Neuron (in vitro differentiated cells): ENCODE results near the gene GSTA1.
"Not testable (repeated sequence)": the region's sequence is repeated elsewhere in the genome, so short reads cannot be mapped to it uniquely, and the experiment has no call there.

Experiments used
- H2AFZ ChIP-seq: one replicate; pipeline ENCODE4 v1.6.1; 2013; ENCODE audit warnings: low read depth, mild to moderate bottlenecking, inconsistent platforms, low read length, moderate library complexity
- H3K27me3 ChIP-seq: one replicate; pipeline ENCODE4 v1.6.1; 2013; ENCODE audit warnings: low read length; ENCODE audit not compliant: insufficient read depth
- H3K36me3 ChIP-seq: one replicate; pipeline ENCODE4 v1.6.1; 2013; ENCODE audit warnings: low read length; ENCODE audit not compliant: insufficient read depth
- H3K4me1 ChIP-seq: one replicate; pipeline ENCODE4 v1.6.1; 2013; ENCODE audit warnings: low read length; ENCODE audit not compliant: insufficient read depth
- H3K4me3 ChIP-seq: 2 replicates; pipeline ENCODE4 v1.5.1; 2013; ENCODE audit warnings: mild to moderate bottlenecking, low read length, moderate library complexity
- H3K9me3 ChIP-seq: one replicate; pipeline ENCODE4 v1.6.1; 2013; ENCODE audit warnings: low read length

The GSTA1 gene

DNA sequence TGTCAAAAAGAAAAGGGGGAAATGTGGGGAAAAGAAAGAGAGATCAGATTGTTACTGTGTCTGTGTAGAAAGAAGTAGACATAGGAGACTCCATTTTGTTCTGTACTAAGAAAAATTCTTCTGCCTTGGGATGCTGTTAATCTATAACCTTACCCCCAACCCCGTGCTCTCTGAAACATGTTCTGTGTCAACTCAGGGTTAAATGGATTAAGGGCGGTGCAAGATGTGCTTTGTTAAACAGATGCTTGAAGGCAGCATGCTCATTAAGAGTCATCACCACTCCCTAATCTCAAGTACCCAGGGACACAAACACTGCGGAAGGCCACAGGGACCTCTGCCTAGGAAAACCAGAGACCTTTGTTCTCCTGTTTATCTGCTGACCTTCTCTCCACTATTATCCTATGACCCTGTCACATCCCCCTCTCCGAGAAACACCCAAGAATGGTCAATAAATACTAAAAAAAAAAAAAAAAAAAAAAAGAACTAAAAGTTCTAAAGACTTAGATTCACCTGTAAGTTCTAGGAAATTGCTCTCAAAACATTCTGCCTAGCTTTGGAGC, 22.4 kb upstream of the GSTA1 start:
- not testable (repeated sequence) for H3K36me3 ChIP-seq, H3K27me3 ChIP-seq, H3K4me3 ChIP-seq, H3K9me3 ChIP-seq, H3K4me1 ChIP-seq, H2AFZ ChIP-seq

DNA sequence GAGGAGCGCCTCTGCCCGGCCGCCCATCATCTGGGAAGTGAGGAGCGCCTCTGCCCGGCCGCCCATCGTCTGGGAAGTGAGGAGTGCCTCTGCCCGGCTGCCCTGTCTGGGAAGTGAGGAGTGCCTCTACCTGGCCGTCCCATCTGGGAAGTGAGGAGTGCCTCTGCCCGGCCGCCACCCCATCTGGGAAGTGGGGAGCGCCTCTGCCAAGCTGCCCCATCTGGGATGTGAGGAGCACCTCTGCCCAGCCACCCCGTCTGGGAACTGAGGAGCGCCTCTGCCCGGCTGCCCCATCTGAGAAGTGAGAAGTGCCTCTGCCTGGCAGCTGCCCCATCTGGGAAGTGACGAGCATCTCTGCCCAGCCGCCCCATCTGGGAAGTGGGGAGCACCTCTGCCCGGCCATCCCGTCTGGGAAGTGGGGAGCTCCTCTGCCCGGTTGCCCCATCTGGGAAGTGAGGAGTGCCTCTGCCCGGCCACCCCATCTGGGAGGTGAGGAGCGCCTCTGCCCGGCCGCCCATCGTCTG, 21.7 kb upstream of the GSTA1 start:
- not testable (repeated sequence) for H2AFZ ChIP-seq, H3K4me3 ChIP-seq, H3K27me3 ChIP-seq, H3K9me3 ChIP-seq, H3K36me3 ChIP-seq, H3K4me1 ChIP-seq

DNA sequence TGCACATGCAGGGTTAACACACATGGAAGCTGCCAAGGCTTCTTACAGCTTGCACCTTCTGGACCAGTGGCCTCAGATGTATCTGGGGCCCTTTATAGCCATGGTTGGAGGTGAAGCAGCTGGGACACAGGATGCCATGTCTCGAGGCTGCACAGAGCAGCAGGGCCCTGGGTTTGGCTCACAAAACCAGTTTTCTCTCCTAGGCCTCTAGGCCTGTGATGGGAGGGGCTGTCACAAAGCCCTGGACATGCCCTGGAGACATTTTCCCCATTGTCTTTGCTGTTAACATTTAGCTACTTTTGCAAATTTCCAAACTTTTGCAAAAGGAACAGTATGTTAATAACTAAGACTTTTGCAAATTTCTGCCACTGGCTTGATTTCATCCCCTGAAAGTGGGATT, 18.2 kb upstream of the GSTA1 start:
- Histone ChIP-seq H3K4me1 (no peaks in the 10 kb centered on the region), H3K27me3 (no peaks in the 10 kb centered on the region), H3K4me3 (no peak overlapping the region), H3K9me3 (no peaks in the 10 kb centered on the region), H3K36me3 (no peaks in the 10 kb centered on the region), H2AFZ (no peak overlapping the region)

DNA sequence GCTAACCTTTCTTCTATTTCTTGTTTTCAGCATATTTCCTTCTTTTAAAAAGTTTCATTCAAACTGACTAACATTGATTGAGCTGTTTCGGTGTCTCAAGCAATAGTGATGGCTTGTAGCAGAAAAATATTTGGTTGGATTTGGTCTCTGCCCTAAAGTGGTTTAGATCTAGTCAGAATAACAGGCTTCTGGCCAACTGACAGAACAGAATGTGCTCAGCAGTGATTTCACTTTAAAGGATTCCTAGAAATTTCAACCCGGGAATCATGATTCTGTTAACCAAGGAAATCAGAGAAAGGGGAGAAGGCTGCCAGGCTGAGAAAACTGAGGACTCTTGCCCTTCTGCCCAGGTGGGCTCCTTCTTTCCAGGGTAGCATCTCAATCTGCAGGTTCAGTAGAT, 16.6 kb upstream of the GSTA1 start:
- Histone ChIP-seq H3K9me3 (no peaks in the 10 kb centered on the region), H3K27me3 (no peaks in the 10 kb centered on the region), H3K4me1 (no peaks in the 10 kb centered on the region), H3K36me3 (no peaks in the 10 kb centered on the region), H3K4me3 (no peak overlapping the region), H2AFZ (no peak overlapping the region)

DNA sequence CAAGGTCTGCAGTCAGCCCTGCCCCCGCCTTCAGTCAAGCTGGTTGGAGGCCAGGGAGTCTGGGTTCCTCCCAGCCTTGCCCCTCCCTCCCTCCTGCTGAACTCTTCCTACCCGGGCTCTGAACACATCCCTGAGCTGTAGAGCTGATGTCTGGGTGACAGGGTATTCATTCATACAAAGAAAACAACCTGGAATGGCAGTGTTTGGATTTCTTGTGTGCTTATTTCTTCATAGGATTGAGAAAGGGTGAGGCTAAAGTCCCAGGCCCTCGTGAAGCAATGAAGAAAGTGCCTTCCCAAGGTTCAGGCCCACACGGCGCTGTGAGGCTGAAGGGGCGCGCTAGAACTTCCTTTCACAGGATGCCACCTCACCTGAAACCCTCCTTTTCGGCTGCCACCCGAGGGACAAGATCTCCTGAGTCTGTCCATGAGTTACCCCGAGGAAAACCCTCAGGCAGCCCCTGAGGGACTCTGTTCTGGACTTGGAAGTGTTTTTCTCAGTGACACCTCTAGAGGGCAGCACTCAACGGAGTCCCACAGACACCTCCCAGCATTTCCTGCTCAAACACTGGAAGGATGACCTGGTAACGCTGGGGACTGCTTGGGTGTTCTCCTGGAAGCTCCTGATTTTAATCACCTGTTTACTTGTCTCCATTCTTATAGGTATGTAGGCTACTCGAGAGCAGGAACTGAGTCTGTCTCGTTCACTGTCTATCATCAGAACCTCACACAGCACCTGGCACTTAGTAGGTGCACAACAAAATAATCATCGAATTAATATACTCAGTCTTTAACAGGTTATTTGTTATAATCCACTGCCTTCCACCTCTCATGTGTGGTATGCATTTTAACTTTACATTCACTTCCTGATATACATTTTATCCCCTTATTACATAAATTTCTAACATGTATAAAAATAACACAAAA, 11.8 kb upstream of the GSTA1 start:
- Histone ChIP-seq H3K36me3 (no peaks in the 10 kb centered on the region), H3K4me1 (no peaks in the 10 kb centered on the region), H2AFZ (no peak overlapping the region), H3K27me3 (no peaks in the 10 kb centered on the region), H3K4me3 (no peak overlapping the region), H3K9me3 (no peaks in the 10 kb centered on the region)

DNA sequence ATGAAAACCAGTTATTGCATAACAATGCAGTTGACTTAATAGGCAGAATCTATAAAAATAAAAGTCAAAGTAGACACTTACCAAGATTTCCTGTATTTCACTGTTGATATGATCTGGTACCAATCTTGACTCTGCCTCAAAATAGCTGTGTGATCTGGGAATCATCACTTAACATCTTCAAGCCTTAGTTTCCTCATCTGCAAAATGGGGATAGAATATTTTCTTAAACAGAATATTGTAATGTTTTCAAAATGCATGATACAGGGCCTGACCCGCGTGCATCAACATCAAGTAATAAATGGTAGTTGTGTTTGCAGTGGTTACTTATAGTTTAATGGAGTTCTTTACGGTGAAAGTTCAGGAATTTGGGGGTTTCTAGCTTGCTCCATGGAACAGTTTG, 10.9 kb upstream of the GSTA1 start:
- H3K36me3 ChIP-seq, H3K27me3 ChIP-seq, H3K4me1 ChIP-seq, H3K4me3 ChIP-seq, H3K9me3 ChIP-seq, H2AFZ ChIP-seq: not testable (repeated sequence)

DNA sequence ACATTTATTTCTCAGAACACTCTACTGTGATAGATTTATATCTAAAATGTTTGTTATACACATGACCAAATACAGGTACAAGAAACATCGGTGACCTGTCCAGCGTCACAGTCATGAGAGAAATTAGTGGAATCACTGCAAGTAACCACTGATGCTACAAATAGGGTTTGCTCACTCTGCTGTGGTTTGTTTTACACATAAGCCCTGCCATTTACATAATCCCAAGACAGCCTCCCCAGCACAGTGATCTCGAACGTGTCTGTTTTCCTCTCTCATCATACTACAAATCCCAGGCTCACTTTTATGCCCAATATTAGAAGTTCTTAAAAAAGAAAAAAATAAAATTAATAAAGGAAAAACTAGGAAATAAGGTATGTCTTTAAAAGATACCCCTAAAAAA, 6.2 kb upstream of the GSTA1 start:
- not testable (repeated sequence) for H3K36me3 ChIP-seq, H3K27me3 ChIP-seq, H3K9me3 ChIP-seq, H2AFZ ChIP-seq, H3K4me3 ChIP-seq, H3K4me1 ChIP-seq

DNA sequence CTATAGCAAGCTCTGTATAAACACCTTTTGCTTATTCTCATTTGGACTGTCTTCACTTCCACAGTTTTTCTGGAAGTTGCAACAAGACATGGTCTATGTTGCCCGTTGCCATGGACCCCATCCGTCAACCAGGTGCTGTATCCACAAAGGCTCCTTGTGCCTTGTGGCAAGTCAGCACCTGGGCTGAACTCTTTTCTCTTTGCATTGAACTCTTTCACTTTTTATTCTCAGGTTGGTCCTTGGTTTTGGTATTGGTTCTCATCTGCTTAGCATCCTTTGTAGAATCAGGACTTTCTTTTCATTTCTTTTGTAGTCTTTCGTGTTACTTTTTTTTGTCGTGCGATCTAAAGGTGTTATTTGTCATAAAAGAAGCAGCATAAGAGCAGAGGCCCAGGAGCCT, 5.0 kb upstream of the GSTA1 start:
- H3K36me3 ChIP-seq = no peaks in the 10 kb centered on the region
- no peak overlapping the region for H3K4me3 ChIP-seq
- H2AFZ ChIP-seq = no peak overlapping the region
- no peaks in the 10 kb centered on the region for H3K9me3 ChIP-seq
- H3K4me1 ChIP-seq = no peaks in the 10 kb centered on the region
- no peaks in the 10 kb centered on the region for H3K27me3 ChIP-seq

DNA sequence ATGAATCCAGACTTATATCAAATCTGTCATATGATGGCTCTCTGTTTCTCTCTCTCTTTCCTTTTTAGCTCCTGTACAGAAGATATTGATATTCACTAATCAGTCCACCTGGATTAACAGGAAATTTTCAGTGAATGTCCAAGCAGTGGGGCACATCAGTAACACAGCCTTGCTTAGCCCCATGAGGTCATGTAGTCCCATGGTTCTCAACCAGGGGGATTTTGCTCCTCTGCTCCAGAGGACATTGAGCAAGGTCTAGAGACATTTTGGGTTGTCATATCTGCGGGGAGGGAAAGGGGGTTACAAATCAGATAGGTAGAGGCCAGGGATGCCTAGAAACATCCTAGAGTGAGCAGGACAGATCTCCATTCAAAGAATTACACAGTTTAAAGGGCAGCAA, 810 bp downstream of the GSTA1 start:
- no peaks in the 10 kb centered on the region for H3K4me1 ChIP-seq
- H3K27me3 ChIP-seq = no peaks in the 10 kb centered on the region
- no peak overlapping the region for H2AFZ ChIP-seq
- H3K9me3 ChIP-seq = no peaks in the 10 kb centered on the region
- no peaks in the 10 kb centered on the region for H3K36me3 ChIP-seq
- no peak overlapping the region for H3K4me3 ChIP-seq

DNA sequence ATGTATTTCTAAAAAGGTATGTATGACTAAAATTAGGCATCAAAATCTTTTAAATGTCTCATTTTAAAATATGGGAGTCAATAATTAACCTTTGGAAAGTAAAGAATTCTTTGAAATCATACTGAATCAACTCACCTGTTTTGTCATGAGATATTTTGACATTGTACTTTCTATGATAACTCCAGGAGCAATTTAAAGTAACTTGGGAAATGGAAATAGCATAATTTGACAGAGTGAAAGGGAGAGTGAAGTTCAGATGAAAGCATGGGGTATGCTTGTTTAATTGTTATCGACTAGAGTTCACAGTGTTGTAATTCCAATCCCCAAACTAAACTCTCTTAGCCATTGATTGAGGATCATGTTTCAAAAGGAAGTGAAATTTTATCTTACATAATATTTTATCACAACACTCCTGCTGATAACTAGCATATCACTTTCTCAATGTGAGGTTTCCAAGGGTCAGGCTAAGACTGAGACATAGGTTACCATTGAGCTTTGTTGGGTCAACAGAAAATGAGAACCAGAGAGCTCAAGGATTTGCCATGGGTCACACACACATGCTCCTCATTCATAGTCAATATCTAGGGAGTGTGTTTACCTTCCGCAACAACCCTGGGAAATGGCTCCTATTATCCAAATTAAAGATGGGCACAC, 2.3 kb downstream of the GSTA1 start:
- Histone ChIP-seq H3K4me3 (no peak overlapping the region), H3K36me3 (no peaks in the 10 kb centered on the region), H2AFZ (no peak overlapping the region), H3K27me3 (no peaks in the 10 kb centered on the region), H3K4me1 (no peaks in the 10 kb centered on the region), H3K9me3 (no peaks in the 10 kb centered on the region)

DNA sequence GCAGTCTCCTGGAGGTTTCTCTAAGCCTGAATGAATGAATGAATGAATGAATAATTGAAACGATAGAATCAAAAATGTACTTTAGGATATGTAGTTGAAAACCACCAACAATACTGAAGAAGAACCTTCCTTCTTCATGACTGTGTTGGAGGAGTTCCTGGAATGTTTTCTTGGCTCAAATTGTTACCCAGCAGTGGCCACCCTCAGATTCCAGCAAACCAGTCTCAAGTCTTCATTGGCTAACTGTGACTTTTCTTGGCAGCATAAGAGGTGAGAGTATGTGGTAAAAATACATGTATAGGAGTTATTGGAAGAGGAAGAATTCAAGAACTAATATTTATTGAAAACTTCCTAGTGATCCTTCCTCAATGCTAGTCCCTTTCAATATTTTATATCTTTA, 4.3 kb downstream of the GSTA1 start:
- not testable (repeated sequence) for H3K9me3 ChIP-seq, H3K27me3 ChIP-seq, H3K4me3 ChIP-seq, H3K36me3 ChIP-seq, H2AFZ ChIP-seq, H3K4me1 ChIP-seq

DNA sequence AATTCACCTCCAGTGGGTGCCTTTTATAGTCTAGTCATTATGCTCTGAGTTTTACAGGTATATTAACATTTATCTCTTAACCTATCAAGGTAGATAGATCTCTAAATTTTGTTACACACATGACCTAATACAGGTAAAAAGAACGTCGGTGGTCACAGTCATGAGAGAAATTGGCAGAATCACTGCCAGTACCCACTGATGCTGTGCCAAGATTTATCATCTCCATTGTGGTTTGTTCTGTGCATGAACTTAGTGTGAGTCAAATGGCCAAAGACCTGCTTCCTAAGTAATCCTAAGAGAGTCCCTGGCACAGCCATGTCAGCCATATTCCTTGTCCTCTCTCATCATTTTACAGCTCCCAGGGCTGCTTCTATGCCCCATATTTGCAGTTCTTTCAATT, 9.2 kb downstream of the GSTA1 start:
- H3K4me1 ChIP-seq, H3K27me3 ChIP-seq, H3K4me3 ChIP-seq, H2AFZ ChIP-seq, H3K36me3 ChIP-seq, H3K9me3 ChIP-seq: not testable (repeated sequence)

DNA sequence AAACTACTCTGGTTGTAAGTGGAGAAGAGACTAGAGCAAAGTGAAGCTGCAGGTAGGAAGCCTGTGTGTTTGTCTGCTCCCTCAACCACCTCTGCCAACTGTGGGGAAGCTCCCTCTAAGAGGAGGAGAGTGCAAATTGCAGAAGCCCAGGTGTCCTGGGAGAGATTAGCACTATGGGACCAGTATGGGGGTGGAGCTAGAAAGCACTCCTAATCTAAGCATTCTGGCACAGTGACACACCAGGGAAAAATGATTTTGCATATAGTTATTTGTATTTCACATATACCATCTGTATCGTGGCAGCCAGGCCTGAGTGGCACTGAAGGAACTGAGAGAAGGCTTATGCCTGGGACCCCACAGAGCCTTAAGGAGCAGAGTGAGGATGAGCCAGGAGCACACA, 12.8 kb downstream of the GSTA1 start:
- no peaks in the 10 kb centered on the region for H3K36me3 ChIP-seq
- H3K27me3 ChIP-seq = no peaks in the 10 kb centered on the region
- H3K4me3 ChIP-seq = no peak overlapping the region
- no peaks in the 10 kb centered on the region for H3K4me1 ChIP-seq
- H2AFZ ChIP-seq = no peak overlapping the region
- no peaks in the 10 kb centered on the region for H3K9me3 ChIP-seq
